HG03280 (cell line): ENCODE results near the gene SHB.

ENCODE experiments used
- ATAC-seq: cut with Tn5 transposase; IDR thresholded peaks from one replicate; pipeline ENCODE4 v1.9.1; 2021; ENCODE audit warnings: mild to moderate bottlenecking, moderate library complexity; ENCODE audit not compliant: unreplicated experiment

The SHB gene

DNA sequence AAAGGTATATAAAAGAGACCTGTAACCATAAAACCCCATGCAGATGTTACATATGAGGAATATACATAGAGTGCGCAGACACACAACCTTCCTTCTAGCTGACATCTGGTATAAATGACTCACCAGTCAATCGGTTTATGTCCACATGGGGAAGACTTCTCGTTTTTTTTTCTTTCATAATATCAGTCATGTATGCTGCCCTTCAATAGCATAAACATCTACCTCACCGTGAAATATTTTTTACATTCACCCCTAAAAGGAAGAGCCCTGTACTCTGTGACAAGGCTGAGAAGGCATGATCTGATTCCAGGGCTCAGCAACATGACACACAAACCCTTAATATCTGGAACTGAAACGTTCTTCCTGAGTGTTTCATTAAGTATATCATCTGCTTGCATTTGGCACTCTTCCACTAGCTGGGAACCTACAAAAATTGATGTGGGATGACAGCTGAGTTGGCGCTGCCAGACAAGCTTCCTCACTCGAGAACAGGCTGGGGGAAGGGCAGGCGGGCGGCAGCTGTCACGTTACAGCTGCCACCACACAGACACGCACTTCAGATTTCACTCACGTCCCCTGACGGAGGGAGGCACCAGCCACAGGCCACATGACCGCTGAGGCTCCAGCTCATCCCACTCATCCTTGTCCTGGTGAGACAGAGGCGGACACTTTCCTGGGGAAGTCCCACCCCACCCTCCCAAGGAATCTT is 74.2 kb downstream of the SHB start:
- peak; percentile 68 for ATAC-seq

DNA sequence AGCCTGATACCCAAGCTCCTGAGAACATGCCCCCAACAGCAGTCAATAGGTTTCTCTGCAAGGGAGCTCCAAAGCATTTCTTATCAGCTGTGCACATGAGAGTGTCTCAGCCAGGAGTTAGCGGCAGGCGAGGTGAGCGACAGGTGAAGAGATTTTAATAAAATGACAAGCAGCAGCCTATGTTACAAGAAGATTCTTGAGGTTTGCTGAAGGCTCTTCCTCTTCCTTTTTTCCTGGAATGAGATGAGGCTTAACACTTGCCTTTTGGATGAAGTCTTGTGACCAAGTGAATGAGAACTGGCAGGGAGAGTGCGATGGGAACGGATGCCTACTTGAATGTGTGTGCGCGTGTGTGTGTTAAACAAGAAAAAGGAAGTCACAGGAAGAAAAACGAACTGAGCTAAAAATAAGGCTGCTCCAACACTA is 76.1 kb downstream of the SHB start:
- no peak for ATAC-seq

DNA sequence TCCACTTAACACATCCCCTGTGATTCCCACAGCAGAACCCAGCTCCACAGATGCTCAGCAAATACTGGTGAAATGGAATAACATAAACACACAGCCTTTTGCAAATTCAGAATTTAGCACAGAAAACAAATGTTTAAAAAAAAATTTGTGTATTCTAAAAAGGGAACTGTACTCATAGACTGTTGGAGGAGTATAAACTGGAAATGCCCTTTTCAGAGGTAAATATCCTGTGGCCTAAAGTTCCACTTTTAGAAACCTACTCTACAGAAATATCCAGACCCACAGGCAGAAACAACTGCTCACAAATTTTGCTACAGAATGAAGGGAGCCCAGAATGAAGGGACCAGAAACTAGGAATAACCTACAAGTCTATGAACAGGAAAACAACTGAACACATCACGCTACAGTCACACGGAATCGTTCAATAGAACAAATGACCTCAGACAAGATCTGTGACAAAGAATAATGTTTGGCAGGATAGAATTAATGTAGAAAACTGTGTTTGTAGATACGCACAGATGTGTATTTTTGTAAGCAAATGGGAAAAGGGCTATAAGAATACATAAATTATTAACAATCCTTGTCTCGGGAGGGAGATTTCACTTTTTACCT is 78.5 kb downstream of the SHB start:
- ATAC-seq = no peak

GRCh38 chr9:37989701-37990100 is 79.3 kb downstream of the SHB start:
- no peak for ATAC-seq

DNA sequence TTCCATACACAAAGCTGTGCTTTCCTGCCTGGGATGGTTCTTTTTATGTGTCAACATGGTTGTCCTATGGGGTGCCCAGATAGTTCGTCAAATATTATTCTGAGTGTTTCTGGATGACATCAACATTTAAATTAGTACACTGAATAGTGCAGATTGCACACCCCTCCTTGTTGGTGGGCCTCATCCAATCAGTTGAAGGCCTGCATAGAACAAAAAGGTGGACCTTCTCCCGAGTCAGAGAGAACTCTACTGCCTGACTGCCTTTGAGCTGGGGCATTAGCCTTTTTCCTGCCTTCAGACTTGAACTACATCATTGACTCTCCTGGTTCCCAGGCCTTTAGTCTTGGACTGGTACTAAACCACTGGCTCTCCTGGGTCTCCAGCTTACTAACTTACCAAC is 80.4 kb downstream of the SHB start:
- no peak for ATAC-seq

- ATAC-seq = no peak
Measured at GRCh38 chr9:37988041-37988440, 81.0 kb downstream of the SHB start.

- no peak for ATAC-seq
Measured at GRCh38 chr9:37987467-37987981, 81.5 kb downstream of the SHB start.

- no peak for ATAC-seq
Measured at GRCh38 chr9:37986771-37987258, 82.2 kb downstream of the SHB start.

- ATAC-seq = no peak
Measured at GRCh38 chr9:37986001-37986400, 83.0 kb downstream of the SHB start.

- ATAC-seq = no peak
Measured at GRCh38 chr9:37984672-37985611, 84.1 kb downstream of the SHB start.

DNA sequence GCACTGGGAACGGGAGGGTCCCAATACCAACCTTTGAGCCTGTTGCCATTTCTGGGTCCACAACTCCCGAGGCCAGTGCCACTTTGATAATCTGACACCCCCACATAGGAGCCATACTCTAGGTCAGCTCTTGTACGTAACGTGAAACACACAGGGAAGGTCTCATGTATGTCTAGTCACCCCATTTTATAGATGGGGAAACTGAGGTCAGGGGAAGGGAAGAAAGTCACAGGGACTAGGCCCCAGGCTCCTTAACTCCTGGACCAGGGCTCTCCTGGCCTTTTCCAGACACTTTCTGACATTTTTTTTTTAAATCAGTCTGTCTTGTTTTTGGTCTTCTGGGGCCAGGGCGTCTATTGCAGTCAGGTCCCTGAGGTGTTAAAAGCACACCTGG is 84.8 kb downstream of the SHB start:
- ATAC-seq = no peak

DNA sequence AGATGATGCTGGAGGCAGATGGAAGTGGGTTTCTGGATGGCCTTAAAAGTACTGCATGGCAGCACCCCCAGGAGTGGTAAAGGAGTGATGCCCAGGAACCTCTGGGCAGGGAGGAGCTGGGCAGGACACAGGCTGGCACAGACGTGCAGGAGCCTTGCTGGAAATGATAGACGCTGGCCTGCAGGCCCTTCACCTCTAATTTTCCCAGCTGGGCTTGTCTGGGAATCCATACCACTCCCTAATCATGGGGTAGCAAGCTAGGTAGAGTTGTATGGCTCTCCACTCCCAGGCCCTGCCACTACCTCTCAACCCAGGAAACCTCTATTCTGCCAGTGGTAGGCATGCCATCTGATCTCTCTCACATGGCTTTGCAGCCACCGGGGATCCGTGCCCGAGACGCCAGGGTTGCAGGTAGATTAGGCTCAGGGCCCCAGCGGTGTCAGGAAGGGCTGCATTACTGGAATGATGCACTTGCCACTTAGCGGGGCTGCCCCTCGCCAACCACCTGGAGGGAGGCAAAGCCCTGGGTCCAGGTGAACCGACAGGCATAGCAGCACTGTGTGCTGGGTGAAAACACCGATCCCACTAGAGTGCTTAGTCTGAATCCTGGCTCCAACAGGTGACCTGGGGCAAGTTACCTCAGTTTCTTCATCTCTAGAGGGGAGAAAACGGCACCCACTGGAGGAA is 85.5 kb downstream of the SHB start:
- no peak for ATAC-seq

GRCh38 chr9:37979844-37980243 is 89.2 kb downstream of the SHB start:
- ATAC-seq = no peak

DNA sequence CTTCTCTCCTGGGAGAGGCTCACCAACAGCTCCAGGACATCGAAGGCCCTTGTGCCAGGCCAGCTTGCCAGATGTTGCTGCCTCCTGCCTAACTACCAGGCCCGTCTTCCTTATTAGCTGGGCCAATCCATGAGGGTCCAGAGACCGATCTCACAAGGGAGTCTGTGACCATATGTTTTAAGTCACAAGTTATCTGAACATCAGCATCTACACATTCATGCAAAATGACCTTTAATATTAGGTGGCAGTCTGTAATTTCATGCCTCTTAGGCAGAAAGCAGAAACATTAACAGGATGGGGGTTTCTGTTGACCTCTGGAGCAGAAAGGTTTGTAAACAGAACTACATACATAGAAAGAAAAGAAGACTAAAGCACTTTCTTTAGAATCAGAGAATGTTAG is 90.0 kb downstream of the SHB start:
- ATAC-seq = no peak

GRCh38 chr9:37978481-37978864 is 90.6 kb downstream of the SHB start:
- ATAC-seq = no peak

- ATAC-seq = no peak
Measured at GRCh38 chr9:37977851-37978480, 91.1 kb downstream of the SHB start.

DNA sequence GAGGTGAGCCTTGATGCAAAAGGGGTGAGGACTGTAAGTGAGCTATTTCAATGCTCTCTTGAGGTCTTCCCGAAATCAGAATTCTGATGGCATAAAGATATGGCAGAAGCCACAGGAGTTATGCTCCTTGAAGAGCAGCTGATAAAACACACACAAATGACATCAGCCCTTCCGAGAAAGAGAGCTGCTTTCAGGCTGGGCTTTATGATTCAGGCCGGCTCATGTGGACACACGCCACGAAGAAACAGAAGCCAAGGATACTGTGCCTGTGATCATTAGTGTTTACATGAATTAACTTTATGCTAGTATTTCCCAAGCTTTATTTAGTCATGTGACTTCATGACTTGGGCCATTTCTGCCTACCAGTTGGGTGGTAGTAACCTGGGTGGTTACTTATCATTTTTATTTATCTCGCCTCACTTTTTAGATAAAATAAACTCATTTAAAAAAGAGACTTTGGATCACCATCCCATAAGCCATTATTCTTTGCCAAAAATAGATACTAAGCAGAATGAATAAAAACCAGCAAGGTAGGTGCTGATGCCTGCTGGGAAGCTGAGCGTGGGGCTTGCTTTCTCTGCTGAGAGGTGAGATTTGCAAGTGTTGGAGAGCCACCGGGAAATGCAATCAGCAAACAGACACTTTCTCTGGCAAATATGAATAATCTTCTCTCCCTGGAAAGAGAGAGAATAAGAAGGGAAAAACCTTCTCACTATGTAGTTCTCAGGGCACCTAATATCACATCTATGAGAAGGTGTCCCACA is 92.1 kb downstream of the SHB start:
- ATAC-seq = no peak

- ATAC-seq = no peak
Measured at GRCh38 chr9:37975639-37976038, 93.4 kb downstream of the SHB start.

GRCh38 chr9:37974506-37975173 is 94.4 kb downstream of the SHB start:
- no peak for ATAC-seq
